Stomach (tissue), 4 donors: ENCODE measurements around the gene RNF130.

Source experiments
- POLR2A ChIP-seq, 4 donors: fragments of 450-650 bp; IDR thresholded peaks; one replicate each; pipeline ENCODE4 v1.6.1; 2016; ENCODE audit warnings: antibody characterized with exemption in 4 of 4, control low read depth in 2 of 4, mild to moderate bottlenecking in 1 of 4, moderate library complexity in 1 of 4
- POLR2AphosphoS5 ChIP-seq, 3 donors: sonication (generic); formaldehyde crosslinking; IDR thresholded peaks; one replicate each; pipeline ENCODE4 v1.6.1; 2016; ENCODE audit warnings: antibody characterized with exemption in 3 of 3
- TF ChIP-seq, protein P1 (sequence below), 7 experiments: fragments of 450-650 bp in 4 of 7; fragments of 200-600 bp in 3 of 7; sonication (generic) in 3 of 7; IDR thresholded peaks; one replicate each; pipeline ENCODE4 v1.5.1; 2016 to 2019; ENCODE audit warnings: antibody characterized with exemption in 7 of 7, control low read depth in 2 of 7, mild to moderate bottlenecking in 1 of 7

DNA sequence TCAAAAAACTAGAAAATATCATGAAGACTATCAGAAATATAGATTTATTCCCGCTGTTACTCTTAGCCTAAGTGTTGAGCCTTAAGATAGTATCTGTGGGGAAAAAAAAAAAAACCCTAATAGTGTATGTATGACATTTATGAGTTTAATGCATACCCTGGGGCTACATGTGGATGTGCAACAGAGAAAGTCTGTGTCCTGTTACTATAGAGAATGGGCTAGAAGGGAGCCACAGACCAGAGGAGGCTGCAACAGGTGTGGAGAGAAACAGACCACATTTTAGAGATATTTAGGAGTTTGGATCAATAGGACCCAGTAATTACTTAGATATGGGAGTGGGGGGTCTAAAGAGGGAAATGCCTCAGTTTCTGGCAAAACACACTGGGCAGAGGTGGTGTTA is 15.4 kb downstream of the RNF130 start:
- TF ChIP-seq POLR2A (IDR thresholded peaks at IDR 0.05) (no peak), POLR2AphosphoS5 (IDR thresholded peaks at IDR 0.05) (no peak)
- TF ChIP-seq, protein P1, sequence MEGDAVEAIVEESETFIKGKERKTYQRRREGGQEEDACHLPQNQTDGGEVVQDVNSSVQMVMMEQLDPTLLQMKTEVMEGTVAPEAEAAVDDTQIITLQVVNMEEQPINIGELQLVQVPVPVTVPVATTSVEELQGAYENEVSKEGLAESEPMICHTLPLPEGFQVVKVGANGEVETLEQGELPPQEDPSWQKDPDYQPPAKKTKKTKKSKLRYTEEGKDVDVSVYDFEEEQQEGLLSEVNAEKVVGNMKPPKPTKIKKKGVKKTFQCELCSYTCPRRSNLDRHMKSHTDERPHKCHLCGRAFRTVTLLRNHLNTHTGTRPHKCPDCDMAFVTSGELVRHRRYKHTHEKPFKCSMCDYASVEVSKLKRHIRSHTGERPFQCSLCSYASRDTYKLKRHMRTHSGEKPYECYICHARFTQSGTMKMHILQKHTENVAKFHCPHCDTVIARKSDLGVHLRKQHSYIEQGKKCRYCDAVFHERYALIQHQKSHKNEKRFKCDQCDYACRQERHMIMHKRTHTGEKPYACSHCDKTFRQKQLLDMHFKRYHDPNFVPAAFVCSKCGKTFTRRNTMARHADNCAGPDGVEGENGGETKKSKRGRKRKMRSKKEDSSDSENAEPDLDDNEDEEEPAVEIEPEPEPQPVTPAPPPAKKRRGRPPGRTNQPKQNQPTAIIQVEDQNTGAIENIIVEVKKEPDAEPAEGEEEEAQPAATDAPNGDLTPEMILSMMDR (IDR thresholded peaks at IDR 0.05), result no peak
